VCaP (cell line): ENCODE results near the gene METTL22.

Experiments used
- H3K27ac ChIP-seq: fragments of 450-650 bp; 2 replicates; pipeline ENCODE4 v1.5.1; 2017
- CTCF ChIP-seq: fragments of 450-650 bp; conservative IDR thresholded peaks from 2 replicates; pipeline ENCODE4 v1.5.1; 2017; ENCODE audit warnings: mild to moderate bottlenecking, moderate library complexity

Gene METTL22

GRCh38 chr16:8677481-8677880 is 56.0 kb downstream of the METTL22 start:
- TF ChIP-seq CTCF, result no peak

GRCh38 chr16:8678068-8678927 is 56.8 kb downstream of the METTL22 start:
- H3K27ac ChIP-seq, result no peak overlapping the region

More at GRCh38 chr16:8677481-8677880, 56.0 kb downstream of the METTL22 start:
- H3K27ac ChIP-seq, result no peak overlapping the region

GRCh38 chr16:8679151-8679550 is 57.7 kb downstream of the METTL22 start:
- no peak overlapping the region for H3K27ac ChIP-seq
- no peak for TF ChIP-seq CTCF

More at GRCh38 chr16:8678068-8678927, 56.8 kb downstream of the METTL22 start:
- no peak for TF ChIP-seq CTCF

GRCh38 chr16:8682551-8683259 is 61.2 kb downstream of the METTL22 start:
- H3K27ac ChIP-seq, result no peak overlapping the region
- no peak for TF ChIP-seq CTCF

- no peak for TF ChIP-seq CTCF
- H3K27ac ChIP-seq, result no peak overlapping the region
Observed at GRCh38 chr16:8683640-8684039, 62.1 kb downstream of the METTL22 start.

- H3K27ac ChIP-seq, result peak overlapping the region; percentile 64
- no peak for TF ChIP-seq CTCF
Observed at GRCh38 chr16:8685617-8686016, 64.1 kb downstream of the METTL22 start.

GRCh38 chr16:8686031-8686621 is 64.6 kb downstream of the METTL22 start:
- no peak for TF ChIP-seq CTCF
- peak overlapping the region; percentile 64 for H3K27ac ChIP-seq
